Fibroblast of skin of abdomen (primary cell): ENCODE measurements around the gene STK35.
"Not testable (repeated sequence)": the region's sequence is repeated elsewhere in the genome, so short reads cannot be mapped to it uniquely, and the experiment has no call there.

Experiments used
- DNase-seq: peaks from one replicate; pipeline ENCODE4 v3.0.0-alpha.2; 2013

Gene STK35

GRCh38 chr20:2163312-2163711, 61.7 kb downstream of the STK35 start:
- no peak for DNase-seq

- DNase-seq, result no peak
Observed at GRCh38 chr20:2163757-2164156, 62.1 kb downstream of the STK35 start.

DNA sequence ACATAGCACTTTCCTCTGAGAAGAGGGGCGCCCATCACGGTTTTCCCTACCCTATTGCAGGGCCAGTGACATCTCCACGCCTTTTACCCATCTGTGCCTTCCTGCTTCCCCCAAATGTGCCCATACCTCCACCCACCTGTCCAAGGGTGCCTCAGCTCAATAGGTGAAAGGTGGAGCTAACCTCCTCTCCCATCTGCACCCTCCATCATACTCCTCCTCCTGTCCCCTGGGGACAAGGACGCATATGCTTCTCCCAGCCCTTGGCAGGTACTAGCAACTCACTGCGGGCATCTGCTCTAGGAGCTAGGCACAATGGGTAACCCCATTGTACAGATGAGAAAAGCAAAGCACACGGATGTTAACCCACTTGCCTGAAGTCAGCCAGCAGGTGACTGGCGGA, 62.8 kb downstream of the STK35 start:
- DNase-seq, result no peak

GRCh38 chr20:2164966-2165365, 63.3 kb downstream of the STK35 start:
- no peak for DNase-seq

- no peak for DNase-seq
Observed at GRCh38 chr20:2165871-2166270, 64.2 kb downstream of the STK35 start.

GRCh38 chr20:2167112-2167511, 65.5 kb downstream of the STK35 start:
- no peak for DNase-seq

DNA sequence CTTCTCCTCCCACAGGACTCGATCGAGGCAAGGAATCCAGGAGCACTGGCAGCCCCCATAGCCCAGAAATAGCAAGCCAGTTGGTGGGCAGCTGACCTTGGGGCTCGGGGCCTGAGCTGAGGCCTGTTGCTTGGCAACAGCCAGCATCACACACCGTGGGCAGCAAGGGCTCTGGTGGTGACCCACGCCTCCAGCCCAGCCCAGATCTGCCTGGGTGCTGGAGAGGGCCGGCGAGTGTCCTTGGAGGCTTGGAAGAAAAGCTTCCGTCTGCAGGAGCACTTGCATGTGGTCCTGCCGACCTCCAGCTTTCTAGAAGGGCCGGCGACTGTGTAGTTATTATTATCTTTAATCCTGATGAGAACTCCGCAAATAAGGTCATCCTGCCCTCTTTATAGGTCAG, 67.3 kb downstream of the STK35 start:
- DNase-seq, result no peak

DNA sequence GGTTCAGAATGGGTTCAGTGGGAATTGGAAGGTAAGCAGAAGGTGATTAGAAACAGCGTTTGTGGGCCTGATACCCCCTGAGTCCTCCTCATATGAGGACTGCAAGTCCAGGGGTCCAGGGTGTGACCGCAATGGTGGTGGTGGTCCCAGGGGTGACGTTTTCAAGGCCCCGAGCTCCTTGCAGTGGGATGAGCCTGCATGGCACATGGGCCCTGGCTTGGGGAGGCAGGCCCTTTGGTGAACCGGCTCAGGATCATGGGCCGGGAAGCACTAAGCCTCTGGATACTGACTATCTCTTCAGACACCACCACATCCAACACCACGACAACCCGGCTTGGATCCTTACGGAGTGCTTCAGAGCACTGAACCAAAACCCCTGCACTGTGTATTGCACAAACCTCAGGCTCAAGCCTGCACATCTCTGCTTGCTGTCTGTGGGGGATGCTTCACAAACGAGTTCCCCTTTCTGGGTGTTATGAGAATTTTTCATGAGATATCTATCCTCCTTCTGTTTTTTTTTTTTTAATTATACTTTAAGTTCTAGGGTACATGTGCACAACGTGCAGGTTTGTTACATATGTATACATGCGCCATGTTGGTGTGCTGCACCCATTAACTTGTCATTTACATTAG, 67.9 kb downstream of the STK35 start:
- DNase-seq, result no peak

- DNase-seq, result no peak
Observed at GRCh38 chr20:2170404-2170803, 68.8 kb downstream of the STK35 start.

DNA sequence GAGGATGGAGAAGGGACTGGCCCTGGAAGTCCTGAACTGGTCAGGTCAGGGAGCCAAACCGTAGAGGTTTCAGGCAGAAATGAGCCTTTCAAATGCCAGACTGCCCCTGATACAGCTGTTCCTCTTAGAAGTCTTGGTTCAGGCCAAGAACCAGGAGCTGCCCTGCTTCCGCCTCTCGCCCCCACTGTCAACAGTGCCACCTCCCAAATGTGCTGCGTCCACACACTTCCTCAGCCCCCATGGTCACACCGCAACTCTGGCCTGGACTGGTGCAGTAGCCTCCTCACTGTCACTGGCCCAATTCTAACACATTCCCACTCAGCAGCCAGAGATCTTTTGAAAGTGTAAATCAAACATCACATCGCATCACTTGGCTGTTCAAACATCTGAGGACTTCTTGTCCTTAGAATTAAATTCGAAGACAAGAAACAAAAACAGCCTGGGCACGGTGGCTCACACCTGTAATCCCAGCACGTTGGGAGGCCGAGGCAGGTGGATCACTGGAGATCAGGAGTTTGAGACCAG, 69.7 kb downstream of the STK35 start:
- no peak for DNase-seq

DNA sequence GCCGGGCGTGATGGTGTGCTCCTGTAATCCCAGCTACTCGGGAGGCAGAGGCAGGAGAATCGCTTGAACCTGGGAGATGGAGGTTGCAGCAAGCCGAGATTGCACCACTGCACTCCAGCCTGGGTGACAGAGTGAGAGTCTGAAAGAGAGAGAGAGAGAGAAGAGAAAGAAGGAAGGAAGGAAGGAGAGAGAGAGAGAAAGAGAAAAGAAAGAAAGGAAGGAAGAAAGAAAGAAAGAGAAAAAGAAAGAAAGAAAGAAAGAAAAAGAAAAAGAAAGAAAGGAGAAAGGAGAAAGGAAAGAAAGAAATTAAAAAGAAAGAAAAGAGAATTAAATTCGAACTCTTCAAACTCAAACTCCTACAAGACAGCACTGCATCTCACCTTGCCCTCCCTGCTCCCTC, 70.2 kb downstream of the STK35 start:
- DNase-seq, result not testable (repeated sequence)

DNA sequence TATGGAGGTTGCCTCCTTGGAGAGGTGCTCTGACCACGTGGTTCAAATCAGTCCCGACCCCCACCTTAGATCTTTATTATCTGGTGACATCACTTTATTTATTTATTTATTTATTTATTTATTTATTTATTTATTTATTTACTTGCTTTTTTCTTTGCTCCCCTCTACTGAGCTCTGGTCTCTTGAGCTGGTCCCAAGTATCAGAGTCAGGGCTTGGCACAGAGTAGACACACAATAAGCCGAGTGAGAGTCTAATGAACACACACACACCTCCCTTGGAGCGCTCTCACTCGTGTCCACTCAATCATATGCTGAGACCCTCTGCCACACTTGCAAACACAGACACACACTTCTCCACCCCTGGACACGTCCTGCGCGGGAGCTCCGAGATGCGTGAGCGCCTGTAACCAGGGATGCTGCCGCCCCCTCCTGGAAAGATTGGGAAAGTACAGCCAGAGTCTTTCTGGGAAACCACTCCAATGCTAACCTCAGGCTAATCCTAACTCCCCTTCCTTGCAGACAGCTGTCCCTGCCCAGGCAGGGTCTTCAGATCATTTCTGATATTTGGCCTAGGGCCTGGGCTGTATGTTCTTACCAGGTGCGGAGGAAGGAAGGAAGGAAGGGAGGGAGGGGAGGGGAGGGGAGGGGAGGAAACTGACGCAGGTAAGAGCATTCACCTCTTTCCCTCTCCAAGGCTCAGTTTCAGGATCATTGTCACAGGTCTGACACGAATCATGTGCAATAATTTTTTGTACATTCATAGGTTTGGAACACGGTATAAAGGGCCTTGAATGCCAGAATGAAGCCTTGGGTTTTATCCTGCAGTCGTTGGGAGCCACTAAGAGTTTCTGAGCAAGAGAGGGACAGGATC, 70.9 kb downstream of the STK35 start:
- peak; percentile 48 for DNase-seq

DNA sequence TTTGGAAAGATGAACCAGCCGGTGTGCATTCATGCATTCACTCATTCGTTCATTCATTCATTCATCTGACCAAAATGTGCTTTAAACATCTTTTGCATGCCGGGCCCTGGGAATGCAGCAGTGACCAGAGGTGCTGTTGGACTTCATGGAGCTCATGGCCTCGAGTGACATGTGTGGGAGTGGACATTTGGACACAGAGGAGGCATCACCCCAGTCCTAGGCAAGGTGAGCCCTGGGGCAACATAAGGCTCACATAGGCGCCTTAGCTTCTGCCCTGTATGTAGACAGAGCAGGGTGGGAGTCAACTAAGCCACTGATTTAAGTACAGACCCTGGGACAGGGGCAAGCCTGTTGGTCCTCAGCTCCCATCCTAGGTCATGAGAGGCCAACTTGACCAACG, 71.6 kb downstream of the STK35 start:
- no peak for DNase-seq

- DNase-seq, result no peak
Observed at GRCh38 chr20:2174067-2174466, 72.4 kb downstream of the STK35 start.

GRCh38 chr20:2176946-2177345, 75.3 kb downstream of the STK35 start:
- no peak for DNase-seq

- no peak for DNase-seq
Observed at GRCh38 chr20:2178318-2179232, 76.9 kb downstream of the STK35 start.

DNA sequence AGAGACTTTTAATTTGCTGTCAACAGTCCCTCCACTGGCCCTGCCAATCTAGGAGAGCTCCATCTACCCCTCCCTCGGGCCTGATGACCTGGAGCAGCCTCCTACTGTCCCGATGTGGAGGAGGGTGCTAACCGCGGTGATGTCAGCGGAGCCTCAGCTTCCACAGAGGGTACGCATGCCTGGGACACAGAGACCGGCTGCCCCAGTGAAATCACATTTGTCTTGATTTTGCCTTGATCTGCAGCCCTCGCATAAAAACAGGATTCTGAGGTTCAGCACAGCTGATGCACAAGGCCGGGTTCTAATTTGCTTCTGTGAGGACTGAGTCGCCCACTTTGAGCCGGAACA, 77.6 kb downstream of the STK35 start:
- DNase-seq, result peak; percentile 6

GRCh38 chr20:2179949-2180348, 78.3 kb downstream of the STK35 start:
- DNase-seq, result no peak

GRCh38 chr20:2183381-2183780, 81.8 kb downstream of the STK35 start:
- DNase-seq, result no peak

GRCh38 chr20:2184933-2185332, 83.3 kb downstream of the STK35 start:
- DNase-seq, result not testable (repeated sequence)

DNA sequence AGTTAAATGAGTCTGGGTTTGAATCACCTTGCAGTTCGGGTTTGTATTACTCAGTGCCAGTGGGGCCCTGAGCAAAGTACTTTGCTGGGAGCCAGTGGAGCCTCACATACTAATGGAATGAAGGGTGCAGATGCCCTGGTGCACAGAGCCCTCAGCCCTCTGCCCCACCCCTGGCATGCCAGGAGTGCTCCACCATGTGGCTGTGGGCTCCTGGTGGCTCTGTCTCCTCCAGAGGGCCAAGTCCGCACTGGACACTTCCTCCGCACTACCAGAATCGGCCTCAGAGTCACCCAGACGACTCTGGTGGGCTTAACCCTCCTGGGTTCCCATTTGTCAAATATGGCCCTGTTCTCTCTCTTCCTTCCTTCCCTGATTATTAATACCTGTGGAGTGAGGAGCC, 94.0 kb downstream of the STK35 start:
- no peak for DNase-seq

DNA sequence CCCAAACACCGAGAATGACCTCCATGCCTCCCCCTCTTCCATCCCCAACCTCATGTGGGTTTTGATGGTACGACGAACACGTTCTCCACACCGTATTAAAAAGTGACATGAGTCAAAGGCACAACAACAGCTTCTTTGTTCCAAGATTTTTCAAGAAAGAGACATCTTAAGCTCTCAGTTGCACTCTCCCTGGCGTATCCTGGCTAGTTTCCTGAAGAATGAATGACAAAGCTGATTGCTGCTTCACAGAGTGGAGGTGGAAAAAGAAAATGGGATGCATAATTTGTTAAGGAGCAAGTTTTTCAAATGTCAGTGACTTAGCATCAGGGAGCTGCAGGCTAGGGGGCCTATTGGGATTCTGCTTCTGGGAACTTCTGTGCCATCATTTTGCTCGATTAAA, 95.5 kb downstream of the STK35 start:
- no peak for DNase-seq
